GM23338 (cell line): ENCODE data around the gene GRIK5. TPM values are rescaled to one million over a fixed set of nuclear protein-coding genes. Genes with fewer than 3 reads are reported as not detected.

Experiments
- ATAC-seq: fragments of 200-7000 bp; cut with Tn5 transposase; 3 replicates; pipeline ENCODE4 v1.9.1; 2020
- DNase-seq: peaks from one replicate; pipeline ENCODE4 v3.0.0-alpha.2; 2015; ENCODE audit warnings: low spot score
- H2AFZ ChIP-seq: fragments of 200-600 bp; sonication (generic); 2 replicates; pipeline ENCODE4 v1.8.0; 2016; ENCODE audit warnings: antibody characterized with exemption, mild to moderate bottlenecking, moderate library complexity
- H3F3A ChIP-seq: fragments of 200-600 bp; sonication (generic); replicated peaks from 2 replicates; pipeline ENCODE4 v1.8.0; 2017; ENCODE audit warnings: antibody characterized with exemption, mixed run types, low read depth
- H3K27ac ChIP-seq: fragments of 200-600 bp; sonication (generic); 2 replicates; pipeline ENCODE4 v1.6.1; 2016; ENCODE audit warnings: low read depth
- H3K27me3 ChIP-seq: fragments of 200-600 bp; sonication (generic); 2 replicates; pipeline ENCODE4 v1.8.0; 2016; ENCODE audit warnings: mild to moderate bottlenecking, mixed run types, moderate library complexity; ENCODE audit not compliant: insufficient read depth
- H3K36me3 ChIP-seq: fragments of 200-600 bp; sonication (generic); 2 replicates; pipeline ENCODE4 v1.8.0; 2016; ENCODE audit warnings: mild to moderate bottlenecking; ENCODE audit not compliant: insufficient read depth
- H3K4me1 ChIP-seq: fragments of 200-600 bp; sonication (generic); 2 replicates; pipeline ENCODE4 v1.8.0; 2016; ENCODE audit warnings: mild to moderate bottlenecking, moderate library complexity; ENCODE audit not compliant: insufficient read depth
- H3K4me2 ChIP-seq: fragments of 200-600 bp; sonication (generic); 2 replicates; pipeline ENCODE4 v1.7.1; 2017; ENCODE audit warnings: mixed run types
- H3K4me3 ChIP-seq: fragments of 200-600 bp; sonication (generic); 2 replicates; pipeline ENCODE4 v1.6.1; 2016; ENCODE audit warnings: mixed run types
- H3K79me2 ChIP-seq: fragments of 200-600 bp; sonication (generic); replicated peaks from 2 replicates; pipeline ENCODE4 v1.8.0; 2017; ENCODE audit warnings: mild to moderate bottlenecking; ENCODE audit not compliant: insufficient read depth
- H3K9me2 ChIP-seq: fragments of 200-600 bp; sonication (generic); 2 replicates; pipeline ENCODE4 v1.8.0; 2017; ENCODE audit not compliant: insufficient read depth
- H4K20me1 ChIP-seq: fragments of 200-600 bp; sonication (generic); replicated peaks from 2 replicates; pipeline ENCODE4 v1.8.0; 2017; ENCODE audit warnings: mild to moderate bottlenecking; ENCODE audit not compliant: insufficient read depth
- H3K27ac Mint-ChIP-seq: 2 replicates; pipeline ENCODE4 v1.8.0; 2020; ENCODE audit warnings: inconsistent platforms, mild to moderate bottlenecking, moderate library complexity, mixed read lengths
- H3K27me3 Mint-ChIP-seq: 3 replicates; pipeline ENCODE4 v1.8.0; 2022; ENCODE audit warnings: low read depth, mild to moderate bottlenecking, moderate library complexity, mixed read lengths, inconsistent platforms; ENCODE audit not compliant: insufficient read depth, poor library complexity
- H3K36me3 Mint-ChIP-seq: 3 replicates; pipeline ENCODE4 v1.8.0; 2021; ENCODE audit warnings: low read depth, mild to moderate bottlenecking, inconsistent platforms, moderate library complexity, mixed read lengths
- H3K4me1 Mint-ChIP-seq: 3 replicates; pipeline ENCODE4 v1.8.0; 2020; ENCODE audit warnings: mild to moderate bottlenecking, inconsistent platforms, mixed read lengths
- H3K4me3 Mint-ChIP-seq: 3 replicates; pipeline ENCODE4 v1.8.0; 2021; ENCODE audit warnings: moderate library complexity, mild to moderate bottlenecking, inconsistent platforms, mixed read lengths
- H3K9me3 Mint-ChIP-seq: 3 replicates; pipeline ENCODE4 v1.8.0; 2020; ENCODE audit warnings: moderate library complexity, mild to moderate bottlenecking, inconsistent platforms, mixed read lengths
- CREB1 ChIP-seq: fragments of 250-450 bp; sonication (Bioruptor Pico); IDR thresholded peaks from 2 replicates; pipeline ENCODE4 v1.5.0; 2020; ENCODE audit warnings: low read depth, mild to moderate bottlenecking, moderate library complexity
- EZH2 ChIP-seq: fragments of 200-600 bp; sonication (generic); IDR thresholded peaks from one replicate; pipeline ENCODE4 v1.8.0; 2017; ENCODE audit warnings: antibody characterized with exemption, mild to moderate bottlenecking, low read depth; ENCODE audit not compliant: unreplicated experiment
- EZH2phosphoT487 ChIP-seq: fragments of 200-600 bp; sonication (generic); IDR thresholded peaks from one replicate; pipeline ENCODE4 v1.8.1; 2018; ENCODE audit warnings: antibody characterized with exemption; ENCODE audit not compliant: unreplicated experiment
- JUNB ChIP-seq: IDR thresholded peaks from one replicate; pipeline ENCODE4 v1.6.1; 2016; ENCODE audit warnings: antibody characterized with exemption; ENCODE audit not compliant: unreplicated experiment
- NANOG ChIP-seq: IDR thresholded peaks from 2 replicates; pipeline ENCODE4 v1.6.1; 2016; ENCODE audit warnings: antibody characterized with exemption, borderline replicate concordance
- POLR2AphosphoS5 ChIP-seq: IDR thresholded peaks from 2 replicates; pipeline ENCODE4 v1.6.1; 2016; ENCODE audit warnings: antibody characterized with exemption, low read depth
- STAT1 ChIP-seq: IDR thresholded peaks from one replicate; pipeline ENCODE4 v1.6.1; 2016; ENCODE audit warnings: antibody characterized with exemption; ENCODE audit not compliant: unreplicated experiment
- ZNF114 ChIP-seq: fragments of 250-450 bp; sonication (Bioruptor Pico); IDR thresholded peaks from 2 replicates; pipeline ENCODE4 v1.5.0; 2020; ENCODE audit warnings: mild to moderate bottlenecking, moderate library complexity
- ZNF331 ChIP-seq: fragments of 250-450 bp; sonication (Bioruptor Pico); IDR thresholded peaks from 2 replicates; pipeline ENCODE4 v1.5.0; 2020; ENCODE audit warnings: low read depth, mild to moderate bottlenecking, moderate library complexity
- polyA plus RNA-seq: library from polyadenylated mRNA; unstranded; fragments of >200 nt; fragmentation: Nextera tagmentation; extraction: Ambion mirVana; gene quantifications from 2 replicates; pipeline ENCODE4 v1.2.1, GENCODE V29; 2016
- total RNA-seq: library from RNA; depleted of rRNA; stranded (reverse); fragments of >200 nt; shearing (Covaris generic); gene quantifications from 2 replicates; pipeline ENCODE4 v1.2.3, GENCODE V29; 2014
- TF ChIP-seq, protein P1 (sequence below): fragments of 250-450 bp; sonication (Bioruptor Pico); IDR thresholded peaks from 2 replicates; pipeline ENCODE4 v1.5.0; 2020; ENCODE audit warnings: mild to moderate bottlenecking, moderate library complexity
- TF ChIP-seq, protein P2 (sequence below), 2 experiments: fragments of 200-600 bp in 1 of 2; sonication (generic) in 1 of 2; conservative IDR thresholded peaks; 2 replicates each; pipeline versions ENCODE4 v1.5.1 to v1.6.1; 2016 to 2017; ENCODE audit warnings: antibody characterized with exemption in 2 of 2, low read depth in 2 of 2, mild to moderate bottlenecking in 2 of 2, moderate library complexity in 1 of 2
- TF ChIP-seq, protein P3 (sequence below): IDR thresholded peaks from 2 replicates; pipeline ENCODE4 v1.6.1; 2016; ENCODE audit warnings: antibody characterized with exemption
- TF ChIP-seq, protein P4 (sequence below): IDR thresholded peaks from one replicate; pipeline ENCODE4 v1.6.1; 2018; ENCODE audit warnings: antibody characterized with exemption; ENCODE audit not compliant: unreplicated experiment

Gene GRIK5
- total and polyA plus RNA-seq, 2 experiments from 2014 or later, result 5.1 to 42.5 TPM

DNA sequence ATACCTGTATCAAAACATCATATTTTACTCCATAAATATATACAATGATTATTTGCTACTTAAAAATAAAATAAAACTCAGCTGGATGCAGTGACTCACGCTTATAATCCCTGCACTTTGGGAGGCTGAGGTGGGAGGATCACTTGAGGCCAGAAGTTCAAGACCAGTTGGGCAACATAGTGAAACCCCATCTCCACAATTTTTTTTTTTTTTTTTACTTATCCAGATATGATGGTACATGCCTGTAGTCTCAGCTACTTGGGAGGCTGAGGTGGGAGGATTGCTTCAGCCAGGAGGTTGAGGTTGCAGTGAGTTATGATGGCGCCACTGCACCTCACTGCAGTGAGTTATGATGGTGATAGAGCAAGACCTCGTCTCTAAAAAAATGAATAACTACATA is 39.9 kb upstream of the GRIK5 start:
- DNase-seq (no peak), ATAC-seq (no peak)
- no peak overlapping the region for H3K4me2 ChIP-seq
- no peaks in the 10 kb centered on the region for H3K36me3 ChIP-seq
- 0 out of 2 replicates have a peak, but pooled peaks cover 7% of the 10 kb centered on the region for H3F3A ChIP-seq
- Mint-ChIP-seq H3K27me3 (peaks cover 19% of the 10 kb centered on the region), H3K4me3 (no peak overlapping the region), H3K9me3 (no peaks in the 10 kb centered on the region), H3K4me1 (peaks cover 31% of the 10 kb centered on the region), H3K27ac (no peak overlapping the region), H3K36me3 (no peaks in the 10 kb centered on the region)
- no peaks in the 10 kb centered on the region for H3K79me2 ChIP-seq
- peaks cover 15% of the 10 kb centered on the region for H3K4me1 ChIP-seq
- H3K27me3 ChIP-seq, result no peaks in the 10 kb centered on the region; the same call in 1 of the 2 replicates
- no peak overlapping the region for H3K4me3 ChIP-seq
- no peaks in the 10 kb centered on the region for H3K9me2 ChIP-seq
- no peak overlapping the region for H3K27ac ChIP-seq
- H2AFZ ChIP-seq, result no peak overlapping the region
- no peaks in the 10 kb centered on the region for H4K20me1 ChIP-seq
- no peak for TF ChIP-seq ZNF331
- TF ChIP-seq, protein P1, sequence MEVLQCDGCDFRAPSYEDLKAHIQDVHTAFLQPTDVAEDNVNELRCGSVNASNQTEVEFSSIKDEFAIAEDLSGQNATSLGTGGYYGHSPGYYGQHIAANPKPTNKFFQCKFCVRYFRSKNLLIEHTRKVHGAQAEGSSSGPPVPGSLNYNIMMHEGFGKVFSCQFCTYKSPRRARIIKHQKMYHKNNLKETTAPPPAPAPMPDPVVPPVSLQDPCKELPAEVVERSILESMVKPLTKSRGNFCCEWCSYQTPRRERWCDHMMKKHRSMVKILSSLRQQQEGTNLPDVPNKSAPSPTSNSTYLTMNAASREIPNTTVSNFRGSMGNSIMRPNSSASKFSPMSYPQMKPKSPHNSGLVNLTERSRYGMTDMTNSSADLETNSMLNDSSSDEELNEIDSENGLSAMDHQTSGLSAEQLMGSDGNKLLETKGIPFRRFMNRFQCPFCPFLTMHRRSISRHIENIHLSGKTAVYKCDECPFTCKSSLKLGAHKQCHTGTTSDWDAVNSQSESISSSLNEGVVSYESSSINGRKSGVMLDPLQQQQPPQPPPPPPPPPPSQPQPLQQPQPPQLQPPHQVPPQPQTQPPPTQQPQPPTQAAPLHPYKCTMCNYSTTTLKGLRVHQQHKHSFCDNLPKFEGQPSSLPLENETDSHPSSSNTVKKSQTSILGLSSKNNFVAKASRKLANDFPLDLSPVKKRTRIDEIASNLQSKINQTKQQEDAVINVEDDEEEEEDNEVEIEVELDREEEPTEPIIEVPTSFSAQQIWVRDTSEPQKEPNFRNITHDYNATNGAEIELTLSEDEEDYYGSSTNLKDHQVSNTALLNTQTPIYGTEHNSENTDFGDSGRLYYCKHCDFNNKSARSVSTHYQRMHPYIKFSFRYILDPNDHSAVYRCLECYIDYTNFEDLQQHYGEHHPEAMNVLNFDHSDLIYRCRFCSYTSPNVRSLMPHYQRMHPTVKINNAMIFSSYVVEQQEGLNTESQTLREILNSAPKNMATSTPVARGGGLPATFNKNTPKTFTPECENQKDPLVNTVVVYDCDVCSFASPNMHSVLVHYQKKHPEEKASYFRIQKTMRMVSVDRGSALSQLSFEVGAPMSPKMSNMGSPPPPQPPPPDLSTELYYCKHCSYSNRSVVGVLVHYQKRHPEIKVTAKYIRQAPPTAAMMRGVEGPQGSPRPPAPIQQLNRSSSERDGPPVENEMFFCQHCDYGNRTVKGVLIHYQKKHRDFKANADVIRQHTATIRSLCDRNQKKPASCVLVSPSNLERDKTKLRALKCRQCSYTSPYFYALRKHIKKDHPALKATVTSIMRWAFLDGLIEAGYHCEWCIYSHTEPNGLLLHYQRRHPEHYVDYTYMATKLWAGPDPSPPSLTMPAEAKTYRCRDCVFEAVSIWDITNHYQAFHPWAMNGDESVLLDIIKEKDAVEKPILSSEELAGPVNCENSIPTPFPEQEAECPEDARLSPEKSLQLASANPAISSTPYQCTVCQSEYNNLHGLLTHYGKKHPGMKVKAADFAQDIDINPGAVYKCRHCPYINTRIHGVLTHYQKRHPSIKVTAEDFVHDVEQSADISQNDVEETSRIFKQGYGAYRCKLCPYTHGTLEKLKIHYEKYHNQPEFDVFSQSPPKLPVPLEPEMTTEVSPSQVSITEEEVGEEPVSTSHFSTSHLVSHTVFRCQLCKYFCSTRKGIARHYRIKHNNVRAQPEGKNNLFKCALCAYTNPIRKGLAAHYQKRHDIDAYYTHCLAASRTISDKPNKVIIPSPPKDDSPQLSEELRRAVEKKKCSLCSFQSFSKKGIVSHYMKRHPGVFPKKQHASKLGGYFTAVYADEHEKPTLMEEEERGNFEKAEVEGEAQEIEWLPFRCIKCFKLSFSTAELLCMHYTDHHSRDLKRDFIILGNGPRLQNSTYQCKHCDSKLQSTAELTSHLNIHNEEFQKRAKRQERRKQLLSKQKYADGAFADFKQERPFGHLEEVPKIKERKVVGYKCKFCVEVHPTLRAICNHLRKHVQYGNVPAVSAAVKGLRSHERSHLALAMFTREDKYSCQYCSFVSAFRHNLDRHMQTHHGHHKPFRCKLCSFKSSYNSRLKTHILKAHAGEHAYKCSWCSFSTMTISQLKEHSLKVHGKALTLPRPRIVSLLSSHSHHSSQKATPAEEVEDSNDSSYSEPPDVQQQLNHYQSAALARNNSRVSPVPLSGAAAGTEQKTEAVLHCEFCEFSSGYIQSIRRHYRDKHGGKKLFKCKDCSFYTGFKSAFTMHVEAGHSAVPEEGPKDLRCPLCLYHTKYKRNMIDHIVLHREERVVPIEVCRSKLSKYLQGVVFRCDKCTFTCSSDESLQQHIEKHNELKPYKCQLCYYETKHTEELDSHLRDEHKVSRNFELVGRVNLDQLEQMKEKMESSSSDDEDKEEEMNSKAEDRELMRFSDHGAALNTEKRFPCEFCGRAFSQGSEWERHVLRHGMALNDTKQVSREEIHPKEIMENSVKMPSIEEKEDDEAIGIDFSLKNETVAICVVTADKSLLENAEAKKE (CRISPR knock-in tag), result no peak
- no peak for TF ChIP-seq JUNB
- no peak for TF ChIP-seq CREB1
- TF ChIP-seq NANOG, result no peak
- TF ChIP-seq, protein P2, sequence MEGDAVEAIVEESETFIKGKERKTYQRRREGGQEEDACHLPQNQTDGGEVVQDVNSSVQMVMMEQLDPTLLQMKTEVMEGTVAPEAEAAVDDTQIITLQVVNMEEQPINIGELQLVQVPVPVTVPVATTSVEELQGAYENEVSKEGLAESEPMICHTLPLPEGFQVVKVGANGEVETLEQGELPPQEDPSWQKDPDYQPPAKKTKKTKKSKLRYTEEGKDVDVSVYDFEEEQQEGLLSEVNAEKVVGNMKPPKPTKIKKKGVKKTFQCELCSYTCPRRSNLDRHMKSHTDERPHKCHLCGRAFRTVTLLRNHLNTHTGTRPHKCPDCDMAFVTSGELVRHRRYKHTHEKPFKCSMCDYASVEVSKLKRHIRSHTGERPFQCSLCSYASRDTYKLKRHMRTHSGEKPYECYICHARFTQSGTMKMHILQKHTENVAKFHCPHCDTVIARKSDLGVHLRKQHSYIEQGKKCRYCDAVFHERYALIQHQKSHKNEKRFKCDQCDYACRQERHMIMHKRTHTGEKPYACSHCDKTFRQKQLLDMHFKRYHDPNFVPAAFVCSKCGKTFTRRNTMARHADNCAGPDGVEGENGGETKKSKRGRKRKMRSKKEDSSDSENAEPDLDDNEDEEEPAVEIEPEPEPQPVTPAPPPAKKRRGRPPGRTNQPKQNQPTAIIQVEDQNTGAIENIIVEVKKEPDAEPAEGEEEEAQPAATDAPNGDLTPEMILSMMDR (conservative IDR thresholded peaks at IDR 0.05; ENCODE audit: low read depth in 2 of 2), result no peak
- TF ChIP-seq, protein P3, sequence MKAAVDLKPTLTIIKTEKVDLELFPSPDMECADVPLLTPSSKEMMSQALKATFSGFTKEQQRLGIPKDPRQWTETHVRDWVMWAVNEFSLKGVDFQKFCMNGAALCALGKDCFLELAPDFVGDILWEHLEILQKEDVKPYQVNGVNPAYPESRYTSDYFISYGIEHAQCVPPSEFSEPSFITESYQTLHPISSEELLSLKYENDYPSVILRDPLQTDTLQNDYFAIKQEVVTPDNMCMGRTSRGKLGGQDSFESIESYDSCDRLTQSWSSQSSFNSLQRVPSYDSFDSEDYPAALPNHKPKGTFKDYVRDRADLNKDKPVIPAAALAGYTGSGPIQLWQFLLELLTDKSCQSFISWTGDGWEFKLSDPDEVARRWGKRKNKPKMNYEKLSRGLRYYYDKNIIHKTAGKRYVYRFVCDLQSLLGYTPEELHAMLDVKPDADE, result no peak
- no peak for TF ChIP-seq EZH2
- TF ChIP-seq, protein P4, sequence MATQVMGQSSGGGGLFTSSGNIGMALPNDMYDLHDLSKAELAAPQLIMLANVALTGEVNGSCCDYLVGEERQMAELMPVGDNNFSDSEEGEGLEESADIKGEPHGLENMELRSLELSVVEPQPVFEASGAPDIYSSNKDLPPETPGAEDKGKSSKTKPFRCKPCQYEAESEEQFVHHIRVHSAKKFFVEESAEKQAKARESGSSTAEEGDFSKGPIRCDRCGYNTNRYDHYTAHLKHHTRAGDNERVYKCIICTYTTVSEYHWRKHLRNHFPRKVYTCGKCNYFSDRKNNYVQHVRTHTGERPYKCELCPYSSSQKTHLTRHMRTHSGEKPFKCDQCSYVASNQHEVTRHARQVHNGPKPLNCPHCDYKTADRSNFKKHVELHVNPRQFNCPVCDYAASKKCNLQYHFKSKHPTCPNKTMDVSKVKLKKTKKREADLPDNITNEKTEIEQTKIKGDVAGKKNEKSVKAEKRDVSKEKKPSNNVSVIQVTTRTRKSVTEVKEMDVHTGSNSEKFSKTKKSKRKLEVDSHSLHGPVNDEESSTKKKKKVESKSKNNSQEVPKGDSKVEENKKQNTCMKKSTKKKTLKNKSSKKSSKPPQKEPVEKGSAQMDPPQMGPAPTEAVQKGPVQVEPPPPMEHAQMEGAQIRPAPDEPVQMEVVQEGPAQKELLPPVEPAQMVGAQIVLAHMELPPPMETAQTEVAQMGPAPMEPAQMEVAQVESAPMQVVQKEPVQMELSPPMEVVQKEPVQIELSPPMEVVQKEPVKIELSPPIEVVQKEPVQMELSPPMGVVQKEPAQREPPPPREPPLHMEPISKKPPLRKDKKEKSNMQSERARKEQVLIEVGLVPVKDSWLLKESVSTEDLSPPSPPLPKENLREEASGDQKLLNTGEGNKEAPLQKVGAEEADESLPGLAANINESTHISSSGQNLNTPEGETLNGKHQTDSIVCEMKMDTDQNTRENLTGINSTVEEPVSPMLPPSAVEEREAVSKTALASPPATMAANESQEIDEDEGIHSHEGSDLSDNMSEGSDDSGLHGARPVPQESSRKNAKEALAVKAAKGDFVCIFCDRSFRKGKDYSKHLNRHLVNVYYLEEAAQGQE, result no peak
- TF ChIP-seq STAT1, result no peak
- no peak for TF ChIP-seq POLR2AphosphoS5
- TF ChIP-seq EZH2phosphoT487, result no peak
- no peak for TF ChIP-seq ZNF114
